SHP77 treated with DMSO at 0.1 percent for 48 hours (cell line): ENCODE results near the gene HERPUD2.
A peak's percentile ranks its signal among the peaks of the same experiment; 100 is the strongest.
"Not testable (repeated sequence)": the region's sequence is repeated elsewhere in the genome, so short reads cannot be mapped to it uniquely, and the experiment has no call there.

ENCODE experiments used
- DNase-seq: peaks from one replicate; lab custom pipeline; 2025; lab: John Stamatoyannopoulos, UW

Gene HERPUD2

GRCh38 chr7:35714407-35714806 lies 19.5 kb upstream of the HERPUD2 start:
- no peak for DNase-seq

GRCh38 chr7:35712563-35713226 lies 17.8 kb upstream of the HERPUD2 start:
- DNase-seq, result no peak

- no peak for DNase-seq
These were observed 12.5 kb upstream of the HERPUD2 start for GRCh38 chr7:35707422-35707821.

- DNase-seq, result no peak
These were observed 11.1 kb upstream of the HERPUD2 start for GRCh38 chr7:35705932-35706461.

- no peak for DNase-seq
These were observed 9.3 kb upstream of the HERPUD2 start for GRCh38 chr7:35704261-35704660.

- no peak for DNase-seq
These were observed 7.6 kb upstream of the HERPUD2 start for GRCh38 chr7:35702541-35702940.

- no peak for DNase-seq
These were observed 6.5 kb upstream of the HERPUD2 start for GRCh38 chr7:35701287-35701900.

- DNase-seq, result no peak
These were observed 5.9 kb upstream of the HERPUD2 start for GRCh38 chr7:35700865-35701264.

GRCh38 chr7:35700333-35700732 lies 5.4 kb upstream of the HERPUD2 start:
- no peak for DNase-seq

GRCh38 chr7:35699796-35700305 lies 4.9 kb upstream of the HERPUD2 start:
- no peak for DNase-seq

GRCh38 chr7:35698382-35698781 lies 3.4 kb upstream of the HERPUD2 start:
- DNase-seq, result not testable (repeated sequence)

- DNase-seq, result no peak
These were observed 2.7 kb upstream of the HERPUD2 start for GRCh38 chr7:35697414-35698175.

GRCh38 chr7:35695987-35696386 lies 1.1 kb upstream of the HERPUD2 start:
- DNase-seq, result no peak

- DNase-seq, result no peak
These were observed 527 bp upstream of the HERPUD2 start for GRCh38 chr7:35695473-35695850.

GRCh38 chr7:35694161-35694783 lies 663 bp downstream of the HERPUD2 start:
- DNase-seq, result peak; percentile 33

- no peak for DNase-seq
These were observed 3.1 kb downstream of the HERPUD2 start for GRCh38 chr7:35691827-35692307.

- no peak for DNase-seq
These were observed 3.6 kb downstream of the HERPUD2 start for GRCh38 chr7:35691366-35691765.

GRCh38 chr7:35690614-35691013 lies 4.3 kb downstream of the HERPUD2 start:
- not testable (repeated sequence) for DNase-seq

- no peak for DNase-seq
These were observed 9.2 kb downstream of the HERPUD2 start for GRCh38 chr7:35685781-35686180.

GRCh38 chr7:35681231-35682029 lies 13.5 kb downstream of the HERPUD2 start:
- no peak for DNase-seq

GRCh38 chr7:35680403-35681013 lies 14.4 kb downstream of the HERPUD2 start:
- no peak for DNase-seq
